Left cardiac atrium (tissue), 4 donors: ENCODE measurements around the gene TOP2B. TPM values are rescaled to one million over a fixed set of nuclear protein-coding genes. Genes with fewer than 3 reads are reported as not detected.

ENCODE experiments used
- ATAC-seq, 2 donors: fragments of 200-7000 bp; cut with Tn5 transposase; one replicate each; pipeline ENCODE4 v1.9.1; 2020; ENCODE audit warnings: mild to moderate bottlenecking in 2 of 2, moderate library complexity in 2 of 2
- DNase-seq: peaks from one replicate; pipeline ENCODE4 v3.0.0-alpha.2; 2020
- intact Hi-C, 2 donors: fragments of 100-400 bp; cut with DNase I; formaldehyde crosslinking; loops; one replicate each; pipeline versions ENCODE4 v1.14.1 to v1.15.1; 2022 to 2023
- microRNA-seq, 2 donors: library from miRNA; unstranded; fragments of <30 nt; microRNA quantifications; one replicate each; pipeline ENCODE4 v1.2.0, GENCODE V29; 2020
- total RNA-seq, 2 donors: library from RNA; stranded (reverse); fragmentation: NEBNext Ultra II Directional; extraction: Animal tissue kit (Norgen Biotek cat#: 25700); gene quantifications; one replicate each; pipeline ENCODE4 v1.2.1, GENCODE V29; 2021
- donor health status: DM: no; HTN: yes; CAD: no.
- donor health status: DM: no; HTN: yes; CAD: no; lungs with severe emphysema.
- donor health status: DM: yes; HTN: yes; CAD: no.
- donor health status: Dilated cardiomyopathy.

TOP2B gene
- total RNA-seq, 2 donors from 2014 or later, result 79.1 to 101 TPM

DNA sequence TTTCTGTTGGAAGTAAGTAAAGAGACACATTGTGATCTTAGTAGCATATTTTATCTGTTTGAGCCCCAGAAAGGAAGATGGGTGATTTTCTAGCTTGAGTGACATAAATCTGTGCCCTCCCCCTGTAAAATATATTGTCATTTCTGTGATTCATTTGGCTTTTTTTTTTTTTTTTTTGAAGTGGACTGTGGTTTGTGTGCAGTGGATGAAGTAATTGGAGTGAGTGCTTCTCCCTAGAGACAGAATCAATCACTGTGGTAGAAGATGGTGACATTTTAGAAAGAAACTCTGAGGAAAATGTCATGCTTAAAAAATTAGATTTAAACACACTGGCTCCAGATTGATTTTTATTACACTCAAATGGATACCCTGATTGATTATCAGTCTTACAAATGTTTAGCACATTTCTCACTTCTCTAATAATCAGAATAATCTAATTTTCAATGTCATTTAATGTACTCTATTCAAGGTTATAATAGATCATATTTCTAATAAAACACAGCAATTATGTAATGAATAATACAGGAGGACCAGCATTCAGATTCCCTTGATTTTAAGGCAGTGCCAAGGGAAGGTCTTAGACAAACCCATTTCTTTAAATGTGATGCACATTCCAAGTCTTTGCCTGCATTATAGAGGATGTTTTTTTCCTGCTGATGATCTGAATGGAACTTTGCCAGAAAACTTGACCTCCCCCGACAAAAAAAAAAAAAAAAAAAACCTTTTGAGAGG lies 116.6 kb downstream of the TOP2B start:
- intact Hi-C loops, result no loop called here
- DNase-seq (no peak), ATAC-seq (no peak)

Small RNA genes lying within 50 kb of the gene (microRNA-seq; reads per million reads assigned to microRNA genes)
- gene MIR4442, result 0.27 to 0.40 reads per million in 2 donors

Other genes with a start within 250 kb of the TOP2B start
- gene RARB, start 236.6 kb downstream of the TOP2B start, total RNA-seq, result 10 to 100 TPM; 12.1 to 24.1 TPM
- 10 to 100 TPM; 31.4 to 31.5 TPM for gene NGLY1, start 118.5 kb upstream of the TOP2B start, total RNA-seq
- gene OXSM, start 125.2 kb upstream of the TOP2B start, total RNA-seq, result 10 to 100 TPM; 13.9 to 14.6 TPM